GM12872 (cell line): ENCODE results near the gene PYCR2.

ENCODE experiments used
- CTCF ChIP-seq: IDR thresholded peaks from 3 replicates; pipeline ENCODE4 v1.5.1; 2011; ENCODE audit warnings: low read depth, mild to moderate bottlenecking, low read length, moderate library complexity; ENCODE audit not compliant: insufficient read depth

Gene PYCR2

GRCh38 chr1:225931270-225932136 is 7.5 kb upstream of the PYCR2 start:
- TF ChIP-seq CTCF = no peak

GRCh38 chr1:225930566-225930965 is 6.5 kb upstream of the PYCR2 start:
- TF ChIP-seq CTCF = no peak

GRCh38 chr1:225928186-225929175 is 4.4 kb upstream of the PYCR2 start:
- TF ChIP-seq CTCF = no peak

- no peak for TF ChIP-seq CTCF
These were observed 2.6 kb upstream of the PYCR2 start for GRCh38 chr1:225926551-225927113.

GRCh38 chr1:225923381-225923691 is 714 bp downstream of the PYCR2 start:
- no peak for TF ChIP-seq CTCF

GRCh38 chr1:225921734-225922709 is 2.0 kb downstream of the PYCR2 start:
- no peak for TF ChIP-seq CTCF
